Measurements from ENCODE around the gene MYO5A.

- TF ChIP-seq POLR2AphosphoS5 (IDR thresholded peaks at IDR 0.05; ENCODE audit: low read depth, low read length) (no peak), CTCF (IDR thresholded peaks at IDR 0.05) (no peak), MEF2A (IDR thresholded peaks at IDR 0.05; ENCODE audit: borderline replicate concordance, low read depth) (no peak)
- TF ChIP-seq, protein P1, sequence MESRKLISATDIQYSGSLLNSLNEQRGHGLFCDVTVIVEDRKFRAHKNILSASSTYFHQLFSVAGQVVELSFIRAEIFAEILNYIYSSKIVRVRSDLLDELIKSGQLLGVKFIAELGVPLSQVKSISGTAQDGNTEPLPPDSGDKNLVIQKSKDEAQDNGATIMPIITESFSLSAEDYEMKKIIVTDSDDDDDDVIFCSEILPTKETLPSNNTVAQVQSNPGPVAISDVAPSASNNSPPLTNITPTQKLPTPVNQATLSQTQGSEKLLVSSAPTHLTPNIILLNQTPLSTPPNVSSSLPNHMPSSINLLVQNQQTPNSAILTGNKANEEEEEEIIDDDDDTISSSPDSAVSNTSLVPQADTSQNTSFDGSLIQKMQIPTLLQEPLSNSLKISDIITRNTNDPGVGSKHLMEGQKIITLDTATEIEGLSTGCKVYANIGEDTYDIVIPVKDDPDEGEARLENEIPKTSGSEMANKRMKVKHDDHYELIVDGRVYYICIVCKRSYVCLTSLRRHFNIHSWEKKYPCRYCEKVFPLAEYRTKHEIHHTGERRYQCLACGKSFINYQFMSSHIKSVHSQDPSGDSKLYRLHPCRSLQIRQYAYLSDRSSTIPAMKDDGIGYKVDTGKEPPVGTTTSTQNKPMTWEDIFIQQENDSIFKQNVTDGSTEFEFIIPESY (IDR thresholded peaks at IDR 0.05; ENCODE audit: borderline replicate concordance, low read depth): no peak
Measured at GRCh38 chr15:52556524-52557273, 28.0 kb upstream of the MYO5A start.

Data from SK-N-SH (cell line).